CD14-positive monocyte (primary cell): ENCODE results near the gene EXD2. TPM values are rescaled to one million over a fixed set of nuclear protein-coding genes. Genes with fewer than 3 reads are reported as not detected.

Source experiments
- DNase-seq, 3 donors: peaks; one replicate each; pipeline ENCODE4 v3.0.0-alpha.2; 2011 to 2022
- H2AFZ ChIP-seq: 2 replicates; pipeline ENCODE4 v1.6.0; 2012; ENCODE audit warnings: mild to moderate bottlenecking, low read depth, low read length, inconsistent platforms; ENCODE audit not compliant: insufficient read depth, poor library complexity, severe bottlenecking
- H3K27ac ChIP-seq, 2 donors: 1 replicate in 1 of 2; 2 replicates in 1 of 2; pipeline ENCODE4 v1.5.1; 2012 to 2013; ENCODE audit warnings: low read length in 2 of 2, control low read depth in 1 of 2, inconsistent platforms in 1 of 2, low read depth in 1 of 2, mild to moderate bottlenecking in 1 of 2
- H3K27me3 ChIP-seq, 2 donors: one replicate each; pipeline versions ENCODE4 v1.6.0 to v1.6.1; 2011 to 2013; ENCODE audit warnings: low read length in 2 of 2; ENCODE audit not compliant: control insufficient read depth in 2 of 2, insufficient read depth in 2 of 2
- H3K36me3 ChIP-seq, 2 donors: replicated peaks in 1 of 2; 1 replicate in 1 of 2; 2 replicates in 1 of 2; pipeline versions ENCODE4 v1.5.1 to v1.6.1; 2012 to 2013; ENCODE audit warnings: low read length in 2 of 2, control low read depth in 1 of 2, inconsistent platforms in 1 of 2, mild to moderate bottlenecking in 1 of 2; ENCODE audit not compliant: insufficient read depth in 2 of 2, control insufficient read depth in 1 of 2
- H3K4me1 ChIP-seq, 2 donors: 1 replicate in 1 of 2; 2 replicates in 1 of 2; pipeline versions ENCODE4 v1.5.1 to v1.6.1; 2012 to 2013; ENCODE audit warnings: low read length in 2 of 2, control low read depth in 1 of 2, inconsistent platforms in 1 of 2, mild to moderate bottlenecking in 1 of 2, moderate library complexity in 1 of 2; ENCODE audit not compliant: insufficient read depth in 2 of 2, control insufficient read depth in 1 of 2
- H3K4me2 ChIP-seq: replicated peaks from 2 replicates; pipeline ENCODE3; 2012; ENCODE audit warnings: low read length, moderate library complexity, mild to moderate bottlenecking; ENCODE audit not compliant: poor library complexity, severe bottlenecking; ENCODE audit errors: extremely low read depth
- H3K4me3 ChIP-seq, 3 experiments: fragments of 200-600 bp in 1 of 3; sonication (generic) in 1 of 3; replicated peaks in 1 of 3; 1 replicate in 2 of 3; 2 replicates in 1 of 3; pipeline ENCODE4 v1.5.1; 2011 to 2013; ENCODE audit warnings: low read length in 3 of 3, mild to moderate bottlenecking in 3 of 3, control low read depth in 2 of 3, low read depth in 2 of 3, inconsistent platforms in 1 of 3, moderate library complexity in 1 of 3
- H3K79me2 ChIP-seq: 2 replicates; pipeline ENCODE4 v1.6.0; 2012; ENCODE audit warnings: mild to moderate bottlenecking, control low read depth, inconsistent platforms, low read length, moderate library complexity; ENCODE audit not compliant: insufficient read depth
- H3K9ac ChIP-seq: 2 replicates; pipeline ENCODE4 v1.6.0; 2017; ENCODE audit warnings: low read length, mild to moderate bottlenecking; ENCODE audit not compliant: insufficient read depth, poor library complexity, severe bottlenecking
- H3K9me3 ChIP-seq, 2 donors: replicated peaks in 1 of 2; 1 replicate in 1 of 2; 2 replicates in 1 of 2; pipeline versions ENCODE4 v1.5.1 to v1.6.1; 2012 to 2013; ENCODE audit warnings: low read length in 2 of 2, control low read depth in 1 of 2; ENCODE audit not compliant: control insufficient read depth in 1 of 2, insufficient read depth in 1 of 2
- H4K20me1 ChIP-seq: 2 replicates; pipeline ENCODE4 v1.6.0; 2012; ENCODE audit warnings: mild to moderate bottlenecking, low read length, control low read depth, moderate library complexity; ENCODE audit not compliant: insufficient read depth
- H3K27ac Mint-ChIP-seq, 7 donors: one replicate each; pipeline ENCODE4 v1.8.0; 2020; ENCODE audit warnings: mild to moderate bottlenecking in 7 of 7, mixed read lengths in 7 of 7, moderate library complexity in 6 of 7, inconsistent platforms in 2 of 7
- H3K27me3 Mint-ChIP-seq, 3 donors: one replicate each; pipeline ENCODE4 v1.8.0; 2021 to 2022; ENCODE audit warnings: low read depth in 3 of 3, mild to moderate bottlenecking in 3 of 3, mixed read lengths in 3 of 3, moderate library complexity in 3 of 3, inconsistent platforms in 1 of 3
- H3K36me3 Mint-ChIP-seq, 2 donors: one replicate each; pipeline ENCODE4 v1.8.0; 2020; ENCODE audit warnings: mixed read lengths in 2 of 2, inconsistent platforms in 1 of 2, mild to moderate bottlenecking in 1 of 2
- H3K4me1 Mint-ChIP-seq: one replicate; pipeline ENCODE4 v1.8.0; 2020; ENCODE audit warnings: mild to moderate bottlenecking, mixed read lengths
- H3K4me3 Mint-ChIP-seq, 2 donors: one replicate each; pipeline ENCODE4 v1.8.0; 2020; ENCODE audit warnings: mild to moderate bottlenecking in 2 of 2, mixed read lengths in 2 of 2, moderate library complexity in 1 of 2
- H3K9me3 Mint-ChIP-seq, 7 donors: one replicate each; pipeline ENCODE4 v1.8.0; 2020 to 2022; ENCODE audit warnings: mixed read lengths in 7 of 7, mild to moderate bottlenecking in 6 of 7, moderate library complexity in 6 of 7, inconsistent platforms in 2 of 7
- CTCF ChIP-seq: fragments of 200-600 bp; IDR thresholded peaks from one replicate; pipeline ENCODE4 v1.8.0; 2022; ENCODE audit warnings: antibody characterized with exemption, mild to moderate bottlenecking
- WGBS: methylation state at CpG from one replicate; pipeline ENCODE4 v1.1.5; 2013; ENCODE audit warnings: missing lambda C conversion rate; ENCODE audit not compliant: insufficient coverage; 5-methylcytosine and 5-hydroxymethylcytosine counted together
- intact Hi-C, 2 donors: fragments of 100-400 bp; cut with micrococcal nuclease; formaldehyde crosslinking; loops; one replicate each; pipeline versions ENCODE4 v1.15.0 to v1.15.1; 2023
- polyA plus RNA-seq, 3 donors: library from polyadenylated mRNA; depleted of rRNA in 1 of 3; unstranded in 2 of 3; stranded (reverse) in 1 of 3; fragments of 300-500 nt in 2 of 3; fragments of >200 nt in 1 of 3; fragmentation: Illumina TruSeq in 2 of 3; gene quantifications; 1 replicate in 2 of 3; 2 replicates in 1 of 3; pipeline ENCODE4 v1.2.3, GENCODE V29; 2012 to 2021

The EXD2 gene
- polyA plus RNA-seq, 3 donors: 2.3 to 4.0 (median 3.1) TPM

GRCh38 chr14:69288011-69288771 lies 96.9 kb downstream of the EXD2 start:
- Histone ChIP-seq H3K36me3 (no peaks in the 10 kb centered on the region), H3K27me3 (peaks cover 0 to 3% of the 10 kb centered on the region in 2 donors), H3K4me3 (no peak overlapping the region), H3K9me3 (no peaks in the 10 kb centered on the region), H3K27ac (no peak overlapping the region), H3K79me2 (no peaks in the 10 kb centered on the region), H4K20me1 (no peaks in the 10 kb centered on the region), H3K4me2 (no peak overlapping the region), H3K4me1 (no peaks in the 10 kb centered on the region), H2AFZ (no peak overlapping the region), H3K9ac (no peak overlapping the region)
- peak; percentile 19 for TF ChIP-seq CTCF
- Mint-ChIP-seq H3K36me3 (no peaks in the 10 kb centered on the region), H3K4me1 (no peaks in the 10 kb centered on the region), H3K27me3 (peaks cover 4 to 19% (median 7%) of the 10 kb centered on the region in 3 donors), H3K27ac (peak overlapping the region in 1 of 7 donors; percentile 12), H3K4me3 (no peak overlapping the region), H3K9me3 (peaks cover 0 to 3% (median 0%) of the 10 kb centered on the region in 7 donors)
- intact Hi-C loops: no loop called here
- DNase-seq: no peak
- WGBS: 88% methylated on average over 6 of the region's 8 CpGs

GRCh38 chr14:69288956-69289705 lies 97.8 kb downstream of the EXD2 start:
- Mint-ChIP-seq H3K4me3 (no peak overlapping the region), H3K9me3 (peaks cover 0 to 3% (median 0%) of the 10 kb centered on the region in 7 donors), H3K27ac (no peak overlapping the region), H3K36me3 (no peaks in the 10 kb centered on the region), H3K27me3 (peaks cover 4 to 19% (median 5%) of the 10 kb centered on the region in 3 donors), H3K4me1 (no peaks in the 10 kb centered on the region)
- H4K20me1 ChIP-seq: no peaks in the 10 kb centered on the region
- no peak overlapping the region for H3K27ac ChIP-seq
- H3K4me1 ChIP-seq: no peaks in the 10 kb centered on the region
- no peak for DNase-seq
- H3K4me3 ChIP-seq: no peak overlapping the region
- H3K4me2 ChIP-seq: no peak overlapping the region
- no peaks in the 10 kb centered on the region for H3K36me3 ChIP-seq
- 87% methylated on average over 6 of the region's 9 CpGs for WGBS
- peaks cover 0 to 3% of the 10 kb centered on the region in 2 donors for H3K27me3 ChIP-seq
- intact Hi-C loops: no loop called here
- H3K9ac ChIP-seq: no peak overlapping the region
- H3K79me2 ChIP-seq: no peaks in the 10 kb centered on the region
- no peaks in the 10 kb centered on the region for H3K9me3 ChIP-seq
- no peak for TF ChIP-seq CTCF
- H2AFZ ChIP-seq: no peak overlapping the region
